ENCODE measurements around the gene OR10AD1.
"Not testable (repeated sequence)": the region's sequence is repeated elsewhere in the genome, so short reads cannot be mapped to it uniquely, and the experiment has no call there.

Gene OR10AD1, protein sequence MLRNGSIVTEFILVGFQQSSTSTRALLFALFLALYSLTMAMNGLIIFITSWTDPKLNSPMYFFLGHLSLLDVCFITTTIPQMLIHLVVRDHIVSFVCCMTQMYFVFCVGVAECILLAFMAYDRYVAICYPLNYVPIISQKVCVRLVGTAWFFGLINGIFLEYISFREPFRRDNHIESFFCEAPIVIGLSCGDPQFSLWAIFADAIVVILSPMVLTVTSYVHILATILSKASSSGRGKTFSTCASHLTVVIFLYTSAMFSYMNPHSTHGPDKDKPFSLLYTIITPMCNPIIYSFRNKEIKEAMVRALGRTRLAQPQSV

DNA sequence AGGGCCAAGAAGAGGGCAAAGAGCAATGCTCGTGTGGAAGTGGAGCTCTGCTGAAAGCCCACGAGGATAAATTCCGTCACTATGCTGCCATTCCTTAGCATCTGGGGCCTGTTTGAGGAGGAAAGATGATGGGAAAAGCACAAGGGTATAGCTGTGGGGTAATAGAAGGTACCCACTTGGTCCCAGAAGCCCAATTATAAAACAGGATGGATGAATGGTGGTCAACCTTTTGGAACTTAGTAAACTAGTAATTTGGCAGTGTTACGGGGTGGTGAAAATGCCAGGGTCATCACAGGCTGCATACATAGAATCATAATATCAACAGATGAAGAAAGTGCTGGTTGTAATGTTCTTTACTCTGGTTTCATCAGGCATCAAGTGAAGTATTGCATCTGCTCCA, at the start of gene OR10AD1:
Gene OR10AD1, minus strand, starts transcription at position 101 of the 400 bp plus-strand sequence. Its CDS starts 0 bp downstream, at position 101.
- no peak for DNase-seq

DNA sequence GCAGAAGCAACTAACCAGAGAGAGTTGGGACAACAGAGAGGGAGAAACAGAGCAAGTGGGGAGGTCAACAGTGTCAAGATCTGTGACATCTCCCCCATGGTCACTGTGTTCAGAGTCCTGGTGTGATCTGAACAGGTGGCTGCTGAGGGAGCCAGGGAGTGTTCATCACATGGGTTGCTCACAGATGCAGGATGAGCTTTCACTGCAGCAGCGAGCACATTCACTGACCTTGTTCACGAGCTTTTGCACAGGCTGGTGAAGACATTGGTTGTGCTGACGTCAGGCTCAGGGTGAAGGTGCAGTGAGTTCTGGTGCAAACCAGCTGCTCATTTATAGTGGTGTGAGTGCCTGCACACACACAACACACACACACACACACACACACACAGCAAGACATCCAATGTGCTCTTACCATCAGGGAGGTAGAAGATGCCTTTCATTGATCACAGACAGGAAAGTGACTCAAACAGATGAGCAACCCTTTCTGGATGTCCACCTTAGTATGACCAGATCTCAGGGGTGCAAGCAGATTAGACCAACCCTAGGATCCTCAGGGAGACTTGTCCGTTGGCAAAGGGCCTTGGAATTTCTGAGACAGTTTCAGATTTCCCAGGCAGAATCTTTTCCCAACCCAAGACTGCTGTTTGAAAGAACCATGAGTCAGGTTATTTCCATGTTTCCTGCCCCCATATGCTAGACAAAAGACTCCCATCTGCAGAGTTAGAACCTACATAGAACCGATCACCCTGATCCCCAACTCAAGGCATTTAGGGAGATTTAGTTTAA, 44.3 kb upstream of the OR10AD1 start:
- no peak for DNase-seq

DNA sequence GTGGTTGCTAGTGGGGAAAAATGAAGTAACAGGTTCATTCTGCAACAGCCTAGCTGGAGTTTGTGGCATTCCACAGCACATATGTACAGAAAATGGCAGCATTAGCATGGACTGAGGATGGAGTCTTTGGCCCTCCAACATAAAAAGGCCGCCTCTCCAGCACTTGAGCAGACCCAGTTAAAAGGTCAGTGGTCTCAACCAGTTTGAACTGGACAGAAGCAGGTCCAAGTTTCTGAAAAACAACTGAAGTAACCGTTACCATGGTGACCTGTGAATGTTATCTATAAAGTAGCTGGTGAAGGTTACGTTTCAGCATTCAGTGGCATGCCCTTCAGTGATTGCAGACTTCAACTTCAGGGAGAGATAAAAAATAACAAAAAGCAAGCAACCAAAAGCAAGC, 34.1 kb upstream of the OR10AD1 start:
- no peak for DNase-seq

DNA sequence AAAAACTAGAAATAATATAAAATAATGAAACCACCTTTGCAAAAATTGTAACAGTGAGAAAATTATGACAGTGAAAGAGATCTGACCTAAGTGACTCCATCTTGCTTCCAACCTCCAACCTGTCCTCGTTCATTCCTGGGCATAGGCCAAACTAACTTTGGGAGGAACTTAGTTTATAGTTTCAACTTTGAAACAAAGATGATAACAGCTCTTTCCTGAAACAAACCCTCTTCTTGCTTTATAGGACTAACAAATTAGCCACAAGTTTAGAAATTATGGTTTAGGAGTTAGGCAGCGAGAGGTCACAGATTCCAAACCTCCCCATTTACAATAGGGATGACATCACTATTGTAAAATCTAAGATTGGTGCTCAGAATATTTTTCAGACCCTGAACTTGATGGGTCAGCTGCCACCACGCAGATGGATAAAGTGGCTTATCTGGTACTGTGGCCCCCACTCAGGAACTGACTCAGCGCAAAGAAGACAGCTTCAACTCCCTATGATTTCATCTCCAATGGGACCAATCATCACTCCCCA, 32.8 kb upstream of the OR10AD1 start:
- no peak for DNase-seq

DNA sequence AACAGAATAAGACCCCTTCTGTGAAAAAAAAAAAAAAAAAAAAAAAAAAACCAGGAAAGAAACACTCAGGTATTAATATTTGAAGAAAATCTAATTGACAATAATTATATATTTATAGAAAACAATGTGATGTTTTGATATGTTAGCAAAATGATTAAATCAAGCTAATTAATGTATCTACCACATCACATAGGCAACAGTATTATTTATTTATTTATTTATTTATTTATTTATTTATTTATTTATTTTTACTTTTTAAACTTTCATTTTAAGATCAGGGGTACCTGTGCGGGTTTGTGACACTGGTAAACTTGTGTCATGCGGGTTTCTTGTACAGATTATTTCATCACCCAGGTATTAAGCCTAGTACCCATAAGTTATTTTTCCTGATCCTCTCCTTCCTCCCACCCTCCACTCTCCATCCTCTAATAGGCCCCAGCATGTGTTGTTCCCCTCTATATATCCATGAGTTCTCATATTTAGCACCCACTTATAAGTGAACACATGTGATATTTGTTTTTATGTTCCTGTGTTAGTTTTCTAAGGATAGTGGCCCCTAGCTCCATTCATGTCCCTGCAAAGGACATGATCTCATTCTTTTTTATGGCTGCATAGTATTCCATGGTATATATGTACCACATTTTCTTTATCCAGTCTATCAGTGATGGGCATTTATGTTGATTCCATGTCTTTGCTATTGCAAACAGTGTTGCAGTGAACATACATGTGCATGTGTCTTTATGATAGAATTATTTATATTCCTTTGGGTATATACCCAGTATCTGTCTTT, 28.3 kb upstream of the OR10AD1 start:
- not testable (repeated sequence) for DNase-seq

DNA sequence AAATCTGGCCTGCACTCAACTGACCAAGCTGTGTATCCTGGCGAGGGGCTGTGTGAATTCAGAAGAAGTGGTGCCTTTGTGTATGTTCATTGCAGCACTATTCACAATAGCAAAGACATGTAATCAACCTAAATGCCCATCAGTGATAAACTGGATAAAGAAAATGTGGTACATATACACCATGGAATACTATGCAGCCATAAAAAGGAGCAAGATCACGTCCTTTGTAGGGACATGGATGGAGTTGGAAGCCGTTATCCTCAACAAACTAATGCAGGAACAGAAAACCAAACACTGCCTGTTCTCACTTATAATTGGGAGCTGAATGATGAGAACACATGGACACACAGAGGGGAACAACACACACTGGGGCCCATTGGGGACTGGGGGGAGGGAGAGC, 21.4 kb upstream of the OR10AD1 start:
- not testable (repeated sequence) for DNase-seq

DNA sequence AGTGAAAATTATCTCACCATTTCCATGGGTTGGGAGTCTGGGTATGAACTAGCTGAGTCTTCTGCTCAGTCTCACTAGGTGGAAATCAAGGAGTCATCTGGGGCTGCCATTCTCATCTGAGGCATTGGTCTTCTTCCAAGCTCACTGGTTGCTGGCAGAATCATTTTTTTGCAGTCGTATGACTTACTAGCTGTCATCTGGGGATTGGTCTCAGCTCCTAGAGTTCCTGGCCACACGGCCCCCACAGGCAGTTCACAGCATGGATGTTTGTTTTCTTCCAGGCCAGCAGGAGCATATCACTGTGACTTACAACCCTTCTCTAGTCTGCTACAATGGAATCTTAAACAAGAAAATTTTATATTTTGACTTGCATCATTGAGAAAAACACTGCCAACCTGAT, 18.6 kb upstream of the OR10AD1 start:
- DNase-seq: no peak

DNA sequence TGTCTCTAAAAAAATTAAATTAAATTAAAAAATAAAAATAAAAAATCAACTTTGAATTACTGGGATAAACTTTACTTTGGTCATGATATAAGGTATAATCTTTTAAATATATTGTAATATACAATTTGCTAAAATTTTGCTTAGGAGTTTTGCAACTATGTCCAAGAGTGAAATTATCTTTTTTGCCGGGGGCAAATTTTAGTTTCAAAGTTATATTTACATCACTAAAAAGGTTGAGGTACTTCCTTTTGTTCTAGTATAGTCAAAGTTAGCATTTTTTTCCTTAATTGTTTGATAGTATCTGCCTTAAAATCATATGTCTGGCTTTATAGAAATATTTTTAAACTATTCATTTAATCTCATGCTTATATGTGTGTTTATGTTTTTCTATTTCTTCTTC, 17.6 kb upstream of the OR10AD1 start:
- DNase-seq: no peak

DNA sequence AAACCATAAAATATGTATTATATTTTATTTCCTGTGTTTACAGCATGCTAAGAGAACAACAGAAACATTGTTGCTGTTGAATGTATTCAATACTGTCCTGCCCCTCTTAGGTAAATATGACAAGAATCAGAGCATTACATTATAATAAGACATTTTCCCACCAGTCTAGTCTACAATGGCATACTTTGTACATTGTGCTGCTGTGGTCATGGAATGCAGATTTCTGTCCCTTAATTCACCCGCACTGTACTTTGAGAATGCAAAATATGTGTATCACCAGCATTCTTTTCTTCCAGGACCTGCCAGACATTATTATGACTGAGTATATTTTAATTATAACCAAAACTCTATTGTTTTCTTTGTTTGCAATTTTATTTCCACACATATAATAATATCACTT, 16.5 kb upstream of the OR10AD1 start:
- DNase-seq: no peak

DNA sequence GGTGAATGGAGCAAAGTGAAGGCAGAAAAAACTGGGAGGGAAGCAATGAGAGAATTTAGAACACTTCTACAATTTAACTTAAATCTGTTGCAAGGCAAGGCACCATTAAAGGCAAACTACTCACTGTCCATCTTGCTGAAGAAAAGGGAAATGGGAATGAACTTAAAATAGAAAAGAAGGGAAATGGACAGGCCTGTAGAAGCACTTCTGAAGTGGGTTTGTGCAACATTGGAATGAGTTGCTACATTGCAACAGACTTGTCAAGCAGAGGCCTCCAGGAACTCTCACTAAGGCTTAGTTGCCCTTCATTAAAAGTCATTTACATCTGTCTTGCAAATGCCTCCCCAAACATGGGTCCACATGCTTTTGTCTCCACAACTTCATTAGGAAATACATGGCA, 13.7 kb upstream of the OR10AD1 start:
- DNase-seq: no peak

DNA sequence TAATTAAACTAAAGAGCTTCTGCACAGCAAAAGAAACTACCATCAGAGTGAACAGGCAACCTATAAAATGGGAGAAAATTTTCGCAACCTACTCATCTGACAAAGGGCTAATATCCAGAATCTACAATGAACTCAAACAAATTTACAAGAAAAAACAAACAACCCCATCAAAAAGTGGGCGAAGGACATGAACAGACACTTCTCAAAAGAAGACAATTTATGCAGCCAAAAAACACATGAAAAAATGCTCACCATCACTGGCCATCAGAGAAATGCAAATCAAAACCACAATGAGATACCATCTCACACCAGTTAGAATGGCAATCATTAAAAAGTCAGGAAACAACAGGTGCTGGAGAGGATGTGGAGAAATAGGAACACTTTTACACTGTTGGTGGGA, 6.4 kb upstream of the OR10AD1 start:
- not testable (repeated sequence) for DNase-seq

DNA sequence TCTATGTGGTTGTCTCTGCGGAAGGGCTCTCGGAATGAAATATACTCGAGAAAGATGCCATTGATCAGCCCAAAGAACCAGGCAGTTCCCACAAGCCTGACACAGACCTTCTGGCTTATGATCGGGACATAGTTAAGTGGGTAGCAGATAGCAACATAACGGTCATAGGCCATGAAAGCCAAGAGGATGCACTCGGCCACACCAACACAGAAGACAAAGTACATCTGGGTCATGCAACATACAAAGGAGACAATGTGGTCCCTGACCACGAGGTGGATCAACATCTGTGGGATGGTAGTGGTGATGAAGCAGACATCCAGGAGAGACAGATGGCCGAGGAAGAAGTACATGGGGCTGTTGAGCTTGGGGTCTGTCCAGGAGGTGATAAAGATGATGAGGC, 326 bp downstream of the OR10AD1 start:
- DNase-seq: no peak

DNA sequence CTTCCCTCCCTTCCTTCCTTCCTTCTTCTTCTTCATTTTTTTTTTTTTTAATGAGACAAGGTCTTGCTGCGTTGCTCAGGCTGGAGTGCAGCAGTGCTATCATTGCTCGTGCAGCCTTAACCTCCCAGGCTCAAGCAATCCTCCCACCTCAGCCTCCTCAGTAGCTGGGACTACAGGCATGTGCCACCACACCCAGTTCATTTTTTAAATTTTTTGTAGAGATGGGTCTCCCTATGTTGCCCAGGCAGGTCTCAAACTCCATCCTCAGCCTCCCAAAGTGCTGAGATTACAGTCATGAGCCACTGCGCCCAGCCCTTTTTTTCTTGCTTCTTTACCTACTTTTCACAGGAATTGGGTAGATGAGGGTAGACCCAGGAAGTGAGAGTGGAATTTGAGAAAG, 1.6 kb downstream of the OR10AD1 start:
- no peak for DNase-seq

DNA sequence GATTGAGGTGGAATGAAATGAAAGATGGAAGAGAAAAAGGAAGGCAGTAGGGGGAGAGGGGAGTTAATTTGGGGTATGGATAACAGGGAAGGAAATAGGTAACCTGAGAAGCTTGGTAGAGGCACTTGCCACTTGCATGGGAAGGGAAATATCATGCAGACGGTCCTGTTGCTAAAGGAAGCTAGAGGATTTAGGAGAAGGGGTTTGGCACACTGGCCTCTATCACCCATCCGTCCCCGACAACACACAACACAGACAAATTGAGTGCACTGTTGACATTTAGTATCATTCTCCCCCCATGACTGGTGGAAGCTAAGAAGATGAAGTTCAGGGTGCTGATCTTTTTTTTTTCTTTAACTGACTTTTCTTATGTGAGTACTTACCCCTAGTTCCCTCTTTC, 2.0 kb downstream of the OR10AD1 start:
- DNase-seq: no peak

DNA sequence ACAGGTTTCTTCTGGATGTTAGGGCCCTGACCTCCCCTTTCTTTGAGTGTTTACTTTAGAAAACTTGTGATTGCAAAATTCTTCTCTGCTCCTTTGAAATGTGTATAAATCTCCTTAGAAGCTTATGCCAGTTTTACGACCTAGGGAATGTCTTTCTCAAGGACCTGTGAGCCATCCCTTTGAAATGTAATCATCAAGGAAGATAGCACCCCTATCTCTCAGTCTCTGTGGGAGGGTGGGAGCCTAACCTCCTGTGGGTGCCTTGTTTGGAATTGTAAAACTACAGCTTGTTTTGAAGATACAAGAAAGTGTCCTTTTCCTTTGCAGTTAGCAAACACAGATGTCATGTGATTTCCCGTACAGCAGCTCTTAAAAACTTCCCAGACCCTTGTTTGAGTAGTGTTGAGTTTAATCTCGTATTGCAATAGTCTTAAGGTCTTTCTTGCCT, 3.3 kb downstream of the OR10AD1 start:
- DNase-seq: no peak

DNA sequence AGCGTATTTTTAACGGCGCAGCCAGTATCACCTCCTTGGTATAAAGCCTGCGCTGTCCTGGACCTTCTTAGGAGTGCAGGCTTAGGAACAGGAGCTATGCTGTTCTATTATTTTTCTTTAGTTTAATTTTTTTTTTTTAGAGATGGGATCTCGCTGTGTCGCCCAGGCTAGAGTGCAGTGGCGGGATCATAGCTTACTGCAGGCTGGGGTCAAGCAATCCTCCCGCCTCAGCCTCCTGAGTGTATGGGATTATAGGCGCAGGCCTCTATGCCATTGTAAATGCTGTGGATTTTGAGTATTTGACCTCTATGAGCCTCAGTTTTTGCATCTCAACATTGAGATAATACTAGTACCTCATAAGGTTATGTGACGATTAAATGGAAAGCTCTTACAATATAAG, 4.1 kb downstream of the OR10AD1 start:
- no peak for DNase-seq

DNA sequence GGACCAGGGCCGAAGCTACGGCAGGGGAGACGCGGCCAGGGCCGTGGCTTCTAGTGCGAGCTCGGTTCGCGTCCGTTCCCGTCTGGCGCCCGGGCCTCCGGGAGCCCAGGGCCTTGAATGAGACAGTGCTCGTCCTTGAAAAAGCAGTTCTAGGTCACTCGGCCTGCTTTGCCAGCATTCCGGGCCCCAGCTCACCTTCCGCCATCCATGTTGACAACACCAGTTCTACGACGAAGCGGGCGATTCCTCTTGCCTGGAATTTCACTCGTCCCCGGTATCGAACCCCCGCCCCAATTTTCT, 4.5 kb downstream of the OR10AD1 start:
- DNase-seq: peak; percentile 30

DNA sequence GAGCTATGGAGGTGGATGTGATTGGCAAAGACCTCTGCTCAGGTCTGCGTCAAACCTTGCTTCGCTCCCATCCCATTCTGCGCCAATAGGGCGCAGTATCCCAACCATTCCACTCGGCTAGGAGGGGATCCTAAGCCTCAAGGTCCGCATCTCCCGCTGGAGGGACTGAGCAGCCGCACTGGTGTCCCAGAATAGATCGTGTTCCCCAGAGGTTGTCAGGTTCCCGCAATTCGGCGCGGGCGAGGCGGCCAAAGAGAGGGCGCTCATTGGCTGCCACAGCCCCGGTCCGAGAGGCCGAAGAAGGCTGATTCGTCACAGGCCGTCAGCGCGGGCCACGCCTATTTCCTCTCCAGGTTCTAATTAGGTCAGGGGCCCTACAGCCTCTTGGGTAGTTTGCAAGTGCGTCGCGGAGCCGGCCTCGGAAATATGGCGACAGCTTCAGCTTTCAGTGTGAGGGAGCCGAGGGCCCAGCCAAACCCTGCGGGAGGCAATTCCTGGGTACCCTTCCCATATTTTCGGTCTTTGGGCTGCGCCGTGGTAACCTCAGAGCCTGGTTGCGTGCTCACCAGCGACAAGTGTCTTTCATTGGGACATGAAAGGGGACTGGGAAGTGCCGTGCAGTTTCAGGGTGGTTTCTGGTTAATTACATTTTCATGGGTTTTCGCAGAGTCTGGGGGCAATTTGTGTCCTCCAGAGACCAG, 5.0 kb downstream of the OR10AD1 start:
- DNase-seq: peak; percentile 96

DNA sequence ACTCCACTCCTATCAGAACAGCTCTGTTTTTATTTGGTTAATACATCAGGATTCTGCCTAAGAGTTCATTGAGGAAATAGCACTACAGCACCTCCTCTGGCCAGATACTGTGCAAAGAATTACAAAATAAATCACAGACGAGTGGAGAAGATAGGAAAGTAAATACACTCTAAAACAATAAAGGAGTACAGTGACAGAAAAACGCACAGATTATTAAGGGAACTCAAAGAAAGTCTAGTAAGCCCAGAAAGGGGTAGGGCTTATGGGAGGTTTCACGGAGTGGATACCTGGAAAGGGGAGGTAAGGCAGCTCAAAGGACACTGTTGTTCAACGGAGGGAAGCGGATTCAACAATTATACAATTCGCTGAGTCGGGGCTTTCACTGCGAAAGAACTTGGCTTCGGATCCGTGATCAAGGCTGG, 5.5 kb downstream of the OR10AD1 start:
- peak; percentile 54 for DNase-seq

DNA sequence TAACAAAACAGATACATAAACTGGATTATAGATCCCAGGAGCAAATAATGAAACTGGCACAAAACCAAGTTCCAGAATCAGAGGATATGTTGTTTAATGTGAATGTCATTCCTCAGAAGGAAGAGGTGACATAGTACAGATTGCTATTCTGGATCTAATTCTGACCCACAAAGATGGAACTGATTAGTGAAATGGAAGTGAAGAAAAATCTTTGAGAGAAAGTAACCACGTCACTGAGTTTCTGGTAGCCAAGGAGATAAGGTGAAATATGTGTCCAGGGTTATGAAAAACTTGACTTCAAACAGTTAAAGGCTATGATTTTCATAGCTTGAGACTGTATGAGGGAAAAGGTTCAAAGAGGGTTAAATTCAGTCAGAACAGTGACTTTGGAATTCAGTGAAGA, 8.3 kb downstream of the OR10AD1 start:
- DNase-seq: no peak

DNA sequence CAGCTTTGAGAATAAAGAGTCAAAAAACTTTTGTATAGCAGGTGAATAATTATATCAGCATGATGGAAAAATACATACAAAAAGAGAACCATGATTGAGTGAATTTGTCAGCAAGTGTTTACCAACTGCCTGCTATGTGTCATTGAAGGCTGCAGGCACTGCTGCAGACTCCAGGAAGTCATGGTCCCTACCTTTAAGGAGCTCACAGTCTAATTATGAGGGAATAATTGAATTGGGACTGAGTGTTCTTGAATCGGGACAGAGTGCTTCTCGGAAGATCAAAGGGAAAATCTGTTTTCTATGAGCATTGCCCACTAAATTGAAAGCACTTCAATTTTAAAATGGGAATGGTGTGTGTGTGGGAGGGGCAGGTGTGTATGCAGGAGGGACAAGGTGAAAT, 9.5 kb downstream of the OR10AD1 start:
- DNase-seq: no peak

DNA sequence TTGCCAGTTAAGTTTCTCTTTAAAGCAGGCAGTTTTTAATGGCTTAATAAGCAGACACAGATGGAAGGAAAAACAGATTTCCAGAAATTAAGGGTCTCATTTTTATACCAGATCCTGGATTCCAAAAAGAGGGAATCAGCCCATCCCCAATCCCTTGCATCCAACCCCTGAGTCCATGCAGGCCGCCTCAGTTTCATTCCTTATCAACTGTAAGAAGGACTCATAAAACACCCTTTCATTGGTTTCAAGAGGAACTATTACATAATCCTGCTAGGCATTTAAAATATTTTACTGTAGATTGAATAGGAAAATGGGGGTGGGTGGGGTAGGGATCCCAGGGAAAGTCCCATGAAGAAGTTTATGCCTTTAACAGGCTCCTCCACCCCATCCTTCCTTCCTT, 10.2 kb downstream of the OR10AD1 start:
- DNase-seq: no peak

DNA sequence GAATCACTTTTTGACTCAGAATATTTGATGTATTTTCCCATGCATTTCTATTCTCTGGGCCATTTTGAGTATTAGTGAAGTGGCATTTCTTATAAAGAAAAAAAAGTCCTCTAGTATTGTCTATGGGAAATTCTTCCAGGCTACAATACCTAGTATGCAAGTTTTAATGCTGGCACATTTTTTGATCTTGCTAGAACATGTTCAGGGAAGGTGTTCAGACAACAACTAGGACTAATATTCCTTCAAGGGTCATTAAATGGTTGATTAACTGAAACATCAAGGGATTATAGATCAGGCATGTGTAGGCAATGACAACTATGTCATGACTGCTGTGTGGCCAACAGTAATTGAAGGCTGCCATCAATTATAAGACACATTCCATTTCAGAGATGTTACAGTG, 12.0 kb downstream of the OR10AD1 start:
- DNase-seq: no peak
